T47D (cell line): ENCODE measurements around the gene KDM5C.
A peak's percentile ranks its signal among the peaks of the same experiment; 100 is the strongest.

Experiments
- DNase-seq, 2 experiments: peaks; one replicate each; pipeline versions ENCODE4 v3.0.0 to v3.0.0-alpha.2; 2011 to 2012; ENCODE audit warnings: low read depth in 1 of 2, low spot score in 1 of 2
- JUND ChIP-seq: IDR thresholded peaks from 2 replicates; pipeline ENCODE4 v1.6.1; 2012; ENCODE audit warnings: low read depth
- in situ Hi-C: cut with HindIII; loops from 2 replicates; pipeline ENCODE4 v1.10.0; 2016; ENCODE audit warnings: low sequenced_read_pairs, low pct_unique_long_range_greater_than_20kb

Gene KDM5C

GRCh38 chrX:53160297-53160983, 64.6 kb downstream of the KDM5C start:
- peak in 1 of 2 experiments; percentile 44 for DNase-seq
- in situ Hi-C loops: no loop called here
- no peak for TF ChIP-seq JUND

DNA sequence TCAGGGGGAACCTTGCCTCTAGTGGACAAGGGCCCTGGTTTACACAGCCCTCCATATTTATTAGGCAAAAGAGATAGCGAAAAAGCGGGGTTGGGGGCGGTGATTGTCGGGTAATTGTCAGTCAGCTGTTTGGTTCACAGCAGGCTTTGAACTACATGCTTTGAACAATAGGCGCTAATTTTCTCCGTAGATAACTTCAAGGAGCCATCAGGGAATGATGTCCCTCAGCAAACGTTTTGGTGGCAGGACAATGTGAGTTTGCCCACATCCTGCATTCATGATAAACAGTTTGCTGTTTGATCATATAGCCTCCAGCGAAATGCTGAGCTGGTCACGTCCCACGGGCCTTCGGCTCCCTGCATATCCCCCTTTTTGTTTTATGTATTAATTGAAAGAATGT, 65.8 kb downstream of the KDM5C start:
- no peak for TF ChIP-seq JUND
- no peak for DNase-seq
- in situ Hi-C loops: no loop called here

GRCh38 chrX:53156207-53156596, 68.8 kb downstream of the KDM5C start:
- no peak for DNase-seq
- TF ChIP-seq JUND: no peak
- in situ Hi-C loops: no loop called here

GRCh38 chrX:53155512-53156206, 69.3 kb downstream of the KDM5C start:
- in situ Hi-C loops: no loop called here
- DNase-seq: no peak
- TF ChIP-seq JUND: no peak

DNA sequence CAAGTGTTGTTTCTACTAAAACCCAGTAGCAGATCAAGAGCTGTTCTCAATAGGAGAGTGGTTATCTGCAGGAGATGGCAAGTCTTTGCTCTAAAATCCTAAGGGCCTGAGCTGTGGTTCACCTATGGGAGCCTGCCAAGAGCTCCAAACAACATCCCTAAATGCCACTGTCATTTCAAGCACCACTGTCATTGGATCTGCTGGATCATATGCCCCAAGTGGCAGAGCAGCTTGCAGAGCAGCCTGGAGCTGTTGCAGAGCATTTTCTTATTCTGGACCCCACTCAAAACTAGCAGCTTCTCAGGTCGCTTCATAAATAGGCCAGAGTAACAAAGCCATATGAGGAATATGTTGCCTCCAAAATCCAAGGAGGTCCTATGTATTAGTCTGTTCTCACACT, 71.4 kb downstream of the KDM5C start:
- no peak for TF ChIP-seq JUND
- in situ Hi-C loops: no loop called here
- no peak for DNase-seq
